ENCODE measurements around the gene WDR18.

Gene WDR18

DNA sequence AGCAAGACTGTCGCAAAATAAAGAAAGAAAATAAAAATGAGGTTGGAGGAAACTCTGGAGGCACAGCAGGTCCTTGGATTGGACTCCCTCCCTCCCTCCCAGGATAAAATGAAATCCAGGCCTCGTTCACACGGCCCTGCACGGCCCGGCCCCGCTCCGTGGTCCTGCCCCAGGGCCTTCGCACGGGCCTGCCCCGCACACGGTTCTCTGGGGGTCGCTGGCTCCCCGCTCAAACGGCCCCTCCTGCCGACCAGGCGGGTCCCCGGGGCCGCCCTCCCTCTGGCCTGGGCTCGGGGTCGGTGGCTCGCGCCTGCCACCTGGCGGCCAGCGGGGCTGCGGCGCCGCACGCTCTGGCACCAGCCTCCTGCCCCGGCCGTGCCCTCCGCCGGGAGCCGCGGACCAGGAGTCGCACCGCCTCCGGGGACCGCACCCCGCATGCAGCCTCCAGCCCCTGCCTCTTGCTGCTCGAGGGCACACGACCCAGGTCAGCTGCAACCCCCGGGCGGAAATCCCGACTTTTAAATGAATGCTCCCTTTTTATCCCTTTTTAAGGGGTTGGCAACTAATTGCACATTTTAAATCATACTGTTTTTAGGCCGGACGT, 1.5 kb upstream of the WDR18 start:
- peak; percentile 97 for DNase-seq (ENCODE audit: low spot score)
- TF ChIP-seq, protein P1, sequence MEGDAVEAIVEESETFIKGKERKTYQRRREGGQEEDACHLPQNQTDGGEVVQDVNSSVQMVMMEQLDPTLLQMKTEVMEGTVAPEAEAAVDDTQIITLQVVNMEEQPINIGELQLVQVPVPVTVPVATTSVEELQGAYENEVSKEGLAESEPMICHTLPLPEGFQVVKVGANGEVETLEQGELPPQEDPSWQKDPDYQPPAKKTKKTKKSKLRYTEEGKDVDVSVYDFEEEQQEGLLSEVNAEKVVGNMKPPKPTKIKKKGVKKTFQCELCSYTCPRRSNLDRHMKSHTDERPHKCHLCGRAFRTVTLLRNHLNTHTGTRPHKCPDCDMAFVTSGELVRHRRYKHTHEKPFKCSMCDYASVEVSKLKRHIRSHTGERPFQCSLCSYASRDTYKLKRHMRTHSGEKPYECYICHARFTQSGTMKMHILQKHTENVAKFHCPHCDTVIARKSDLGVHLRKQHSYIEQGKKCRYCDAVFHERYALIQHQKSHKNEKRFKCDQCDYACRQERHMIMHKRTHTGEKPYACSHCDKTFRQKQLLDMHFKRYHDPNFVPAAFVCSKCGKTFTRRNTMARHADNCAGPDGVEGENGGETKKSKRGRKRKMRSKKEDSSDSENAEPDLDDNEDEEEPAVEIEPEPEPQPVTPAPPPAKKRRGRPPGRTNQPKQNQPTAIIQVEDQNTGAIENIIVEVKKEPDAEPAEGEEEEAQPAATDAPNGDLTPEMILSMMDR (IDR thresholded peaks at IDR 0.05; ENCODE audit: extremely low read depth, missing control alignments), result peak; percentile 91

DNA sequence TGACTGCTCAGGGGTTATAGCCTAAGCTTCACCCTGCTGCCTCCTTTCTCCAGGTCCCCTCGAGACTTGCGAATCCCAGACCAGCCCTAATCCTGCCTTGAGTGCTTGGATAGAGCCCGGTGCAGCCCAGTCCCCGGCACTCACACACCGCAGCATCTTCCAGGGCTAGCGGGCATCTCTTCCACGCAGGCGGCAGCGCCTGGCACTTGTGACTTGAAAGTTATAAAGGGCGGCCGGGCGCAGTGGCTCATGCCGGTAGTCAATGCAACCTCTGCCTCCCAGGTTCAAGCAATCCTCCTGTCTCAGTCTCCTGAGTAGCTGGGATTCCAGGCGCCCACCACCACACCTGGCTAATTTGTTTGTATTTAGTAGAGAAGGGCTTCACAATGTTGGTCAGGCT, 1.9 kb downstream of the WDR18 start:
- no peak for DNase-seq (ENCODE audit: low spot score)
- TF ChIP-seq, protein P1 (IDR thresholded peaks at IDR 0.05; ENCODE audit: extremely low read depth, missing control alignments), result no peak

DNA sequence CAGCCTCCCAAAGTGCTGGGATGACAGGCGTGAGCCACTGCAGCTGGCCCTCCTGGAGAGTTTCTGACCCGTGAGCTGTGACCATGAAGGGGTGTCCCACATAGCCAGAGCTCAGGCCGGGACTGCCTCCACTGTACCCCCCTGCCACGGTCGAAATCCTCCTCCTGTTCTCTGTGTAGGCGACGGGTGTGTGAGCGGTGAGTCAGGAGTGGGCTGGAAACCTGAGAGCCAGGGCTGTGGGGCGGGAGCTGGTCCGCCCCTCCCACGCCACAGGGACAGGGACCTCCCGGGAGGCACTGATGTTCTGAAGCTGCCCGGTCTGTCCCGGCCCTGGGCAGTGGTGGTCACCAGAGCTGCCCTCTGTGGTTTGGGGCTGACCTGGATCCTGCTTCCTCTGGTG, 3.9 kb downstream of the WDR18 start:
- DNase-seq (ENCODE audit: low spot score), result no peak

DNA sequence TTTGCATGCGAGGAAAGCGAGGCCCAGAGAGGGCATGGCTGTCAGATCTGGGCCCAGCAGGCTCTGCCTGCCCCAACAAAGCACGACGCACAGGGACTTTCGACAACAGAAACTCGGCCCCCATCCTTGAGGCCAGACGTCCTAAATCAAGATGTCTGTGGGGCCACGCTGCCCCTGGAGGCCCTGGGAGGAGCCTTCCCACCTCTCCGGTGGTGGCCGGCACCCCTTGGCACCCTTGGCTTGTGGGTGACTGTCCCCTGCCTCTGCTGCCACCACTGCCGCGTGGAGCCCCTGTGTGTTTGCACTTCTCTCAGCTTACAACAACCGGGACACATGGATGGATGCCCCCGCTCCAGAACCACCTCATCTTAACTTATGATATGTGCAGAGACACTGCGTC, 4.4 kb downstream of the WDR18 start:
- no peak for DNase-seq (ENCODE audit: low spot score)
- TF ChIP-seq, protein P1 (IDR thresholded peaks at IDR 0.05; ENCODE audit: extremely low read depth, missing control alignments), result no peak

More for the DNA sequence above, 3.9 kb downstream of the WDR18 start:
- TF ChIP-seq, protein P1 (IDR thresholded peaks at IDR 0.05; ENCODE audit: extremely low read depth, missing control alignments), result no peak

DNA sequence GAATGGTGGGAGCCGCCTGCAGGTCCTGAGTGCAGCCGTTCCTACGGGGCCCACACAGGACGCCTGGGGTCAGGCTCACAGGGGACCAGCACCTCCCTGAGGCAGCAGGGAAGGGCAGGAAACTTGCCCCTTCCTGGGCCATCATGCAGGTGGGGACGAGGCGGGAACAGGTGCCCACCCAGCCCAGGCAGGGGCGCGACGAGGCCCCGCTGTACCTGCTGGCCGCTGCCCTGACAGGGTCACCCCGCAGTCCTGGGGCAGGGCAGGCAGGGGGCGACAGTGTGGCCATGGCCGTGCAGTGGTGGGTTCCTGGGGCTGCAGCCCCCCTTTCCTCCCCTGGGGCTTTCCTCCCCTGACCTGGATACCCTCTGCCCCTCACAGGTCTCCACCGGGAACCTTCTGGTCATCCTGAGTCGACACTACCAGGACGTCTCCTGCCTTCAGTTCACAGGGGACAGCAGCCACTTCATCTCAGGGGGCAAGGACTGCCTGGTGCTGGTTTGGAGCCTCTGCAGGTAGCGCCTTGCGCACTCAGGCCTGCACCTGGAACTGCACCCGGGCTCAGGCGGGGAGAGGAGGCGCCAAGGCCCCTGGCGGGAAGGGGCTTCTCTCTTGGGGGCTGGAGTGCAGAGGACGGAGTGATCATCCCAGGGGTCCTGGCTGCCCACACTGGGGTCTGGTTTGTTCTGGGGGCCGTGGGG, 5.4 kb downstream of the WDR18 start:
- TF ChIP-seq, protein P1 (IDR thresholded peaks at IDR 0.05; ENCODE audit: extremely low read depth, missing control alignments), result no peak
- no peak for DNase-seq (ENCODE audit: low spot score)

DNA sequence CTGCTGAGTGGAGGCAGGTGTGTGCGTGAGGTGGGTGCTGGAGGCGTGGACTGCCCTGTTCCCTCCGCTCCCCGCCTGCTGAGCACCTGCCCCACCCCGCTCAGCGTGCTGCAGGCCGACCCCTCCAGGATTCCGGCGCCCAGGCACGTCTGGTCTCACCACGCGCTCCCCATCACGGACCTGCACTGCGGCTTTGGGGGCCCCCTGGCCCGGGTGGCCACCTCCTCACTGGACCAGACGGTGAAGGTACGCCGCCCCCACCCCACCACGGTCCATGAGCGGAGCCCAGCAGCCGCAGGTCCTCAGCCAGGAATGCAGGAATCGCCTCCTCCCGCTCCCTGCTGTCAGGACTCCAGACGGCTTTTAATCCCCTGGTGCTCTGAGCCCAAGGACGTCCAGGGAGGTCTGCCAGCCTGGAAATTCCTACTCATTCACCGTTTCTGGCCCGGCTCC, 6.0 kb downstream of the WDR18 start:
- TF ChIP-seq, protein P1 (IDR thresholded peaks at IDR 0.05; ENCODE audit: extremely low read depth, missing control alignments), result no peak
- no peak for DNase-seq (ENCODE audit: low spot score)

DNA sequence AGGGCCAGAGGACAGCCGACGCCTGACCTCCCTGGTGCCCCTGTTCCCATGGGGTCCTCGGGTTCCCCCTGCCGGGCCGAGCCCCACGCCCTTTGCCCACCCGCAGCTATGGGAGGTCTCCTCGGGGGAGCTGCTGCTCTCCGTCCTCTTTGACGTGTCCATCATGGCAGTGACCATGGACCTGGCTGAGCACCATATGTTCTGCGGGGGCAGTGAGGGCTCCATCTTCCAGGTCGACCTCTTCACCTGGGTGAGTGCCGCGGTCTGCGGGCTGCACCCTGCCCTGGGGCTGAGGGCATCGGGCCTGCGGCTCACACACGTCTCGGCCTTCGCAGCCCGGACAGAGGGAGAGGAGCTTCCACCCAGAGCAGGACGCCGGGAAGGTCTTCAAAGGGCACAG, 6.6 kb downstream of the WDR18 start:
- DNase-seq (ENCODE audit: low spot score), result no peak
- TF ChIP-seq, protein P1 (IDR thresholded peaks at IDR 0.05; ENCODE audit: extremely low read depth, missing control alignments), result no peak

All from GM20000 (cell line).